IMR-90 (cell line): ENCODE data around the gene MFN1.

Experiments used
- CEBPB ChIP-seq: IDR thresholded peaks from 2 replicates; pipeline ENCODE4 v1.6.1; 2012; ENCODE audit warnings: low read depth, low read length, improper control_type of control experiment
- CTCF ChIP-seq: conservative IDR thresholded peaks from 2 replicates; pipeline ENCODE4 v1.5.1; 2012; ENCODE audit warnings: mild to moderate bottlenecking, low read depth, low read length, improper control_type of control experiment
- FOS ChIP-seq: fragments of 150-350 bp; IDR thresholded peaks from 2 replicates; pipeline ENCODE4 v1.6.1; 2016; ENCODE audit warnings: low read depth, low read length

GRCh38 chr3:179347345-179348194 lies at the start of gene MFN1:
- TF ChIP-seq CEBPB (no peak), FOS (no peak), CTCF (no peak)
